SK-N-MC (cell line): ENCODE data around the gene WNT5A.

Experiments
- EZH2 ChIP-seq: fragments of 200-600 bp; sonication (generic); IDR thresholded peaks from one replicate; pipeline ENCODE4 v1.6.1; 2017; ENCODE audit warnings: antibody characterized with exemption
- FOXP2 ChIP-seq: optimal IDR thresholded peaks from 2 replicates; pipeline ENCODE3; 2011; ENCODE audit warnings: mild to moderate bottlenecking, moderate library complexity; ENCODE audit not compliant: insufficient read depth; ENCODE audit errors: extremely low read length, control extremely low read depth
- POLR2AphosphoS5 ChIP-seq: IDR thresholded peaks from 2 replicates; pipeline ENCODE4 v1.6.1; 2012; ENCODE audit warnings: mild to moderate bottlenecking, low read depth, low read length, borderline replicate concordance

GRCh38 chr3:55454611-55455010 is 32.5 kb downstream of the WNT5A start:
- TF ChIP-seq POLR2AphosphoS5 (no peak), EZH2 (no peak), FOXP2 (no peak)
